ENCODE data around the gene GCA. TPM values are rescaled to one million over a fixed set of nuclear protein-coding genes. Genes with fewer than 3 reads are reported as not detected.

GCA gene
- total RNA-seq (2016; rRNA removed; fragmentation: Illumina TruSeq; extraction: Trizol) (48.3 and 69.6 TPM in 2 replicates), polyA plus RNA-seq (2011; rRNA removed) (37.5 and 42.0 TPM in 2 replicates), polyA minus RNA-seq (2011; rRNA and poly(A)+ RNA removed; ENCODE audit: low replicate concordance) (1.4 and 24.4 TPM in 2 replicates), Bru-seq, nascent RNA (percentile 69 among the genes with signal in this experiment), BruChase-seq, experiment 1, labeled RNA remaining after a 6-hour chase (percentile 66 among the genes with signal in this experiment), BruChase-seq, experiment 2, labeled RNA remaining after a 2-hour chase (percentile 76 among the genes with signal in this experiment)
- total RNA-seq (2016; cell fraction: cytosol; rRNA removed; fragmentation: Illumina TruSeq; extraction: Trizol; ENCODE audit: low read depth): 4.8 and 5.6 TPM in 2 replicates
- 53.8 and 73.2 TPM in 2 replicates for total RNA-seq (2016; cell fraction: insoluble cytoplasmic fraction; rRNA removed; fragmentation: Illumina TruSeq; extraction: Trizol)
- total RNA-seq (2016; cell fraction: membrane; rRNA removed; fragmentation: Illumina TruSeq; extraction: Trizol): 10.8 and 11.8 TPM in 2 replicates
- total RNA-seq (2016; cell fraction: nucleus; rRNA removed; fragmentation: Illumina TruSeq; extraction: Trizol): 25.2 TPM in 2 replicates
- polyA plus RNA-seq (2011; cell fraction: cytosol; rRNA removed): 29.6 and 30.2 TPM in 2 replicates
- polyA plus RNA-seq (2011; cell fraction: nucleus; rRNA removed): 18.5 and 19.2 TPM in 2 replicates
- 31.4 and 38.3 TPM in 2 replicates for polyA plus RNA-seq (2012)
- 3.0 and 3.2 TPM in 2 replicates for polyA plus RNA-seq (2016; cell fraction: cytosol; fragmentation: Illumina TruSeq; extraction: Trizol; ENCODE audit: low read depth)
- polyA plus RNA-seq (2016; cell fraction: insoluble cytoplasmic fraction; fragmentation: Illumina TruSeq; extraction: Trizol; ENCODE audit: low read depth): 63.5 and 69.1 TPM in 2 replicates
- 5.8 and 6.4 TPM in 2 replicates for polyA plus RNA-seq (2016; cell fraction: membrane; fragmentation: Illumina TruSeq; extraction: Trizol; ENCODE audit: low read depth)
- 35.6 and 39.1 TPM in 2 replicates for polyA plus RNA-seq (2016; cell fraction: nucleus; fragmentation: Illumina TruSeq; extraction: Trizol; ENCODE audit: insufficient read depth, low read depth)
- polyA minus RNA-seq (2011; cell fraction: cytosol; rRNA and poly(A)+ RNA removed): 34.6 TPM in 2 replicates
- polyA minus RNA-seq (2011; cell fraction: nucleus; rRNA and poly(A)+ RNA removed): 23.0 and 25.1 TPM in 2 replicates
- long read RNA-seq, experiment 1, transcript GCA-204 (8 exons, 1,992 nt): major isoform, 39 of 46 reads
- long read RNA-seq, experiment 1, partial matches to known transcripts: 2 of 46 reads
- long read RNA-seq, experiment 1, other reads (novel, unspliced or antisense): 4 of 46 reads
- long read RNA-seq, experiment 2, transcript GCA-204 (8 exons, 1,992 nt): major isoform, 10 of 24 reads
- long read RNA-seq, experiment 2, partial matches to known transcripts: 1 of 24 reads
- long read RNA-seq, experiment 2, other reads (novel, unspliced or antisense): 13 of 24 reads

- H4K20me1 ChIP-seq (ENCODE audit: insufficient read depth, low read length): no peaks in the 10 kb centered on the region
- peak within 1 kb of the TSS; percentile 61 for H3K27ac ChIP-seq (ENCODE audit: extremely low read length, insufficient read depth, low read length)
- peak within 1 kb of the TSS; percentile 95 for H2AFZ ChIP-seq (ENCODE audit: low read length)
- H3K27me3 ChIP-seq (ENCODE audit: control insufficient read depth in 1 of 2, insufficient read depth in 2 of 2, low read length in 2 of 2): no peaks in the 10 kb centered on the region; a peak in 1 of 5 replicates
- CTCF ChIA-PET (ENCODE audit: low intra/inter-chr PET ratio, low total read pairs): no interaction called here
- FAIRE-seq: peak; percentile 63
- H3K36me3 ChIP-seq (replicated peaks in 1 of 2; ENCODE audit: control insufficient read depth in 1 of 2, insufficient read depth in 2 of 2, low read length in 2 of 2): no peaks in the 10 kb centered on the region
- peak; percentile 97 for DNase-seq (ENCODE audit: low spot score)
- in situ Hi-C loops (cut with HindIII; ENCODE audit: extremely low pct_ligation_motif_present, low pct_unique_long_range_greater_than_20kb): no loop called here
- H3K79me2 ChIP-seq (ENCODE audit: insufficient read depth, low read length): peaks cover 13% of the 10 kb centered on the region
- ATAC-seq: peak; percentile 99
- no peaks in the 10 kb centered on the region for H3K9me3 ChIP-seq (ENCODE audit: low read length)
- POLR2A ChIA-PET: interaction anchor here (1.0 to 2.3 kb wide), 3 partner anchors 9 to 231 kb away, joined by 8 to 20 read pairs (median 8); partner anchors contain the start of gene IFIH1
- intact Hi-C loops (cut with micrococcal nuclease; ENCODE audit: unreplicated experiment): loop anchor here (1.0 to 5.0 kb wide), 2 partner anchors 26 to 238 kb away; partner anchors contain the start of gene IFIH1
- WGBS (ENCODE audit: low lambda C conversion rate): 1% methylated on average over 44 of the region's 57 CpGs
- H3K4me1 ChIP-seq (ENCODE audit: insufficient read depth, low read length): peaks cover 22% of the 10 kb centered on the region
- H3K4me2 ChIP-seq (ENCODE audit: low read depth, low read length): peak within 1 kb of the TSS; percentile 94
- H3K4me3 ChIP-seq (replicated peaks in 1 of 3; ENCODE audit: insufficient read depth in 1 of 3, low read depth in 2 of 3, low read length in 3 of 3): peak within 1 kb of the TSS; percentile 77 to 97 (median 90)
- BruUV-seq (replicated peaks): no TSS peak
- H3K9ac ChIP-seq (ENCODE audit: insufficient read depth, low read depth, low read length): peak within 1 kb of the TSS; percentile 84
- TF ChIP-seq ZNF780A (CRISPR knock-in tag; IDR thresholded peaks at IDR 0.05): peak; percentile 47; the same call in 1 of the 2 replicates
- TF ChIP-seq ZNF256 (CRISPR knock-in tag; conservative IDR thresholded peaks at IDR 0.05): no peak
- no peak for TF ChIP-seq ZNF33A (CRISPR knock-in tag; IDR thresholded peaks at IDR 0.05; ENCODE audit: borderline replicate concordance)
- TF ChIP-seq HMGA1 (CRISPR knock-in tag; conservative IDR thresholded peaks at IDR 0.05): no peak
- no peak for TF ChIP-seq CSRNP2 (CRISPR knock-in tag; conservative IDR thresholded peaks at IDR 0.05; ENCODE audit: low read depth)
- no peak for TF ChIP-seq ZNF136 (CRISPR knock-in tag; IDR thresholded peaks at IDR 0.05; ENCODE audit: low read depth)
- no peak; the same call in 1 of the 2 replicates for TF ChIP-seq NCOA2 (CRISPR knock-in tag; IDR thresholded peaks at IDR 0.05)
- peak; percentile 38; the same call in 1 of the 2 replicates for TF ChIP-seq NCOR1 (IDR thresholded peaks at IDR 0.05; ENCODE audit: borderline replicate concordance, low read length)
- TF ChIP-seq HDAC1 (CRISPR knock-in tag; IDR thresholded peaks at IDR 0.05): peak; percentile 93
- TF ChIP-seq ERF (CRISPR knock-in tag; IDR thresholded peaks at IDR 0.05): peak; percentile 86
- TF ChIP-seq ZNF180 (CRISPR knock-in tag; IDR thresholded peaks at IDR 0.05; ENCODE audit: borderline replicate concordance, low read depth): no peak
- no peak for TF ChIP-seq ZNF382 (CRISPR knock-in tag; IDR thresholded peaks at IDR 0.05; ENCODE audit: borderline replicate concordance)
- TF ChIP-seq ZNF777 (CRISPR knock-in tag; IDR thresholded peaks at IDR 0.05): no peak
- peak; percentile 52; the same call in 1 of the 2 replicates for TF ChIP-seq ZNF770 (CRISPR knock-in tag; IDR thresholded peaks at IDR 0.05)
These were observed at the start of gene GCA for GRCh38 chr2:162343824-162344616. TSS of gene GCA (plus strand) at chr2:162344132. CDS start at chr2:162344249, 117 bp downstream.
